HEK293T (cell line): ENCODE results near the gene ERG.

ENCODE experiments used
- CTCF ChIA-PET: fragments of 350-600 bp; formaldehyde crosslinking; extraction: SDS; loops from one replicate; lab custom pipeline; 2021; ENCODE audit warnings: antibody characterized with exemption, inconsistent platforms; lab: Yijun Ruan, JAX
- POLR2A ChIA-PET: fragments of 350-600 bp; formaldehyde crosslinking; extraction: SDS; loops from one replicate; lab custom pipeline; 2020; ENCODE audit warnings: antibody characterized with exemption, inconsistent platforms; lab: Yijun Ruan, JAX
- DNase-seq: peaks from one replicate; pipeline ENCODE4 v3.0.0; 2012; ENCODE audit warnings: mixed read lengths; ENCODE audit errors: extremely low spot score
- ARNT ChIP-seq: fragments of 450-650 bp; IDR thresholded peaks from 2 replicates; pipeline ENCODE4 v1.6.1; 2017; ENCODE audit warnings: mild to moderate bottlenecking
- BHLHE40 ChIP-seq: fragments of 450-650 bp; IDR thresholded peaks from 2 replicates; pipeline ENCODE4 v1.6.1; 2016; ENCODE audit warnings: mild to moderate bottlenecking, moderate library complexity, borderline replicate concordance
- CTBP1 ChIP-seq: fragments of 450-650 bp; IDR thresholded peaks from 2 replicates; pipeline ENCODE4 v1.6.1; 2016; ENCODE audit warnings: borderline replicate concordance
- ELF4 ChIP-seq: fragments of 450-650 bp; IDR thresholded peaks from 2 replicates; pipeline ENCODE4 v1.6.1; 2017; ENCODE audit warnings: antibody characterized with exemption
- FOXA1 ChIP-seq: fragments of 450-650 bp; IDR thresholded peaks from 2 replicates; pipeline ENCODE4 v1.6.1; 2016; ENCODE audit warnings: mild to moderate bottlenecking
- FOXK2 ChIP-seq: fragments of 450-650 bp; IDR thresholded peaks from 2 replicates; pipeline ENCODE4 v1.6.1; 2016; ENCODE audit warnings: mild to moderate bottlenecking
- FOXM1 ChIP-seq: fragments of 450-650 bp; IDR thresholded peaks from 2 replicates; pipeline ENCODE4 v1.6.1; 2017; ENCODE audit warnings: mild to moderate bottlenecking, borderline replicate concordance
- HDGF ChIP-seq: fragments of 450-650 bp; IDR thresholded peaks from 2 replicates; pipeline ENCODE4 v1.6.1; 2017; ENCODE audit warnings: antibody characterized with exemption, borderline replicate concordance
- L3MBTL2 ChIP-seq: fragments of 450-650 bp; conservative IDR thresholded peaks from 2 replicates; pipeline ENCODE4 v1.6.1; 2016; ENCODE audit warnings: mild to moderate bottlenecking
- LEF1 ChIP-seq: fragments of 450-650 bp; IDR thresholded peaks from 2 replicates; pipeline ENCODE4 v1.6.1; 2017; ENCODE audit warnings: mild to moderate bottlenecking, borderline replicate concordance
- NFRKB ChIP-seq: fragments of 450-650 bp; IDR thresholded peaks from 2 replicates; pipeline ENCODE4 v1.6.1; 2016; ENCODE audit warnings: mild to moderate bottlenecking, moderate library complexity
- PKNOX1 ChIP-seq: fragments of 450-650 bp; IDR thresholded peaks from 2 replicates; pipeline ENCODE4 v1.6.1; 2016
- SP1 ChIP-seq: fragments of 450-650 bp; IDR thresholded peaks from 2 replicates; pipeline ENCODE4 v1.6.1; 2017
- SUZ12 ChIP-seq: fragments of 450-650 bp; IDR thresholded peaks from 2 replicates; pipeline ENCODE4 v1.6.1; 2016; ENCODE audit warnings: mild to moderate bottlenecking
- TARDBP ChIP-seq: fragments of 450-650 bp; IDR thresholded peaks from 2 replicates; pipeline ENCODE4 v1.6.1; 2016
- ZNF384 ChIP-seq: fragments of 450-650 bp; IDR thresholded peaks from 2 replicates; pipeline ENCODE4 v1.6.1; 2016

The ERG gene

GRCh38 chr21:38434913-38435533, 63.3 kb downstream of the ERG start:
- no peak for DNase-seq
- no peak for TF ChIP-seq NFRKB
- TF ChIP-seq SUZ12: no peak
- TF ChIP-seq BHLHE40: no peak
- TF ChIP-seq L3MBTL2: no peak
- no peak for TF ChIP-seq HDGF
- no peak for TF ChIP-seq ZNF384
- no peak for TF ChIP-seq ARNT
- no peak for TF ChIP-seq PKNOX1
- no peak for TF ChIP-seq TARDBP
- no peak for TF ChIP-seq FOXK2
- TF ChIP-seq CTBP1: no peak
- TF ChIP-seq ELF4: no peak
- TF ChIP-seq SP1: no peak
- no peak for TF ChIP-seq LEF1
- TF ChIP-seq FOXA1: no peak
- no peak for TF ChIP-seq FOXM1
- ChIA-PET POLR2A (interaction anchor here (0.7 kb wide), 1 partner anchor 224 kb away, joined by 3 read pairs; no protein-coding TSS in a partner anchor), CTCF (no interaction called here)

- CTCF ChIA-PET: no interaction called here
Measured at GRCh38 chr21:38433471-38433870, 64.8 kb downstream of the ERG start.

GRCh38 chr21:38430401-38430984, 67.8 kb downstream of the ERG start:
- TF ChIP-seq FOXA1: no peak
- no peak for TF ChIP-seq ELF4
- TF ChIP-seq BHLHE40: no peak
- TF ChIP-seq LEF1: no peak
- no peak for TF ChIP-seq PKNOX1
- TF ChIP-seq NFRKB: no peak
- no peak for TF ChIP-seq L3MBTL2
- no peak for TF ChIP-seq FOXM1
- TF ChIP-seq SP1: no peak
- no peak for TF ChIP-seq SUZ12
- TF ChIP-seq FOXK2: no peak
- no peak for TF ChIP-seq ZNF384
- TF ChIP-seq CTBP1: no peak
- ChIA-PET POLR2A (no interaction called here), CTCF (no interaction called here)
- DNase-seq: no peak

More at GRCh38 chr21:38433471-38433870, 64.8 kb downstream of the ERG start:
- DNase-seq: no peak
- POLR2A ChIA-PET: no interaction called here
- TF ChIP-seq NFRKB: no peak
- no peak for TF ChIP-seq FOXK2
- TF ChIP-seq LEF1: no peak
- TF ChIP-seq FOXA1: no peak
- TF ChIP-seq CTBP1: no peak
- TF ChIP-seq BHLHE40: no peak
- TF ChIP-seq ZNF384: no peak
- TF ChIP-seq FOXM1: no peak
- TF ChIP-seq ELF4: no peak
- no peak for TF ChIP-seq ARNT
- TF ChIP-seq TARDBP: no peak
- no peak for TF ChIP-seq SUZ12

- CTCF ChIA-PET: no interaction called here
- POLR2A ChIA-PET: no interaction called here
- no peak for DNase-seq
- TF ChIP-seq ARNT: no peak
Measured at GRCh38 chr21:38429011-38429410, 69.3 kb downstream of the ERG start.

GRCh38 chr21:38428211-38428610, 70.1 kb downstream of the ERG start:
- ChIA-PET CTCF (no interaction called here), POLR2A (no interaction called here)
- TF ChIP-seq SUZ12 (no peak), L3MBTL2 (no peak), NFRKB (no peak), TARDBP (no peak), ZNF384 (no peak), FOXM1 (no peak), SP1 (no peak), ELF4 (no peak), PKNOX1 (no peak), LEF1 (no peak), ARNT (no peak), BHLHE40 (no peak), FOXA1 (no peak), FOXK2 (no peak), HDGF (no peak), CTBP1 (no peak)
- no peak for DNase-seq

- TF ChIP-seq ZNF384 (no peak), ARNT (no peak), NFRKB (no peak), CTBP1 (no peak), TARDBP (no peak), BHLHE40 (no peak), FOXA1 (no peak), SP1 (no peak), FOXM1 (no peak), HDGF (no peak), FOXK2 (no peak), ELF4 (no peak), L3MBTL2 (no peak)
- ChIA-PET CTCF (no interaction called here), POLR2A (no interaction called here)
Measured at GRCh38 chr21:38424305-38425019, 73.8 kb downstream of the ERG start.

More at GRCh38 chr21:38424305-38425019, 73.8 kb downstream of the ERG start:
- no peak for DNase-seq
